ENCODE data around the gene LBR.

LBR gene

DNA sequence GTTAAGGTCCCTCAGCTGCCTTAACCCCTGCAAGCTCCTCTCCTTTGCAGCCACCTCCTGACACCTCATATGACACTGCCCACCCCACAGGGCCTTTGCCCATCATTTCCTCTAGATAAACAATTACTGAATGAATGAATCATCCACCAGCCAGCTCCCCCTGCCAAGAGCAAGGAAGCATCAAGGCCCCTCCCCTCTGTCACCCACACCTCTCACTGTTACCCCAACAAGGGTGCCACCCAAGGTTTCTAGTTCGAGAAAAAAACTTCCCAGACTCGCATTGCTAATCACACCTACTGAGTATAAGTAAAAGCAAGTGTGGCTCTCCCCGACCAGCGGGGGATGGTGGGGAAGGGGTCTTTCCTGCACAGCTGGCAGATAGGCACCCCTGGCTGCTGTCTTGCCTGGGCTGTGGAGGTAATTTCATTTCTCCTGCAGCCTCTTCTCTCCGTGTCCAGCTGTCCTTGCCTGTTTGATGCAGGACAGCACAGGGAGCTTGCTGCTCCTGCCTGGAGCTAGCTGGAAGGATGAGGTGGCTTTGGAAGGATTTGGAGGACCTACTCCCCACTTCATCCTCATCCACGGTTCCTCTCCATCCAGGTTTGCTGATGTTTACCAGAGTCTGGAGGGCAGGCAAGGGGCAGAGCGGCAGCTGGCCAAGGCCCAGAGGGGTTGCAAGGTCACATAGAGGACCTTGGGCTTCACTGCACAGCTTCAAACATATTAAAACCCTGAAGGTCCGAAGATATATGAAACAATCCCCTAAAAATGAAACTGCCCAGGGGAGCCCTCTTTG is 33.1 kb upstream of the LBR start:
- in situ Hi-C loops (cut with HindIII; ENCODE audit: low pct_ligation_motif_present, low sequenced_read_pairs): loop anchor here (25.0 kb wide), 1 partner anchor 526 kb away; the partner anchor contains the start of gene SDE2
- Histone ChIP-seq H3K27ac (no peak overlapping the region), H3K36me3 (replicated peaks) (no peaks in the 10 kb centered on the region), H3K4me3 (ENCODE audit: low read depth, low read length) (no peak overlapping the region), H3K27me3 (replicated peaks) (no peaks in the 10 kb centered on the region)
- TF ChIP-seq, protein P1, sequence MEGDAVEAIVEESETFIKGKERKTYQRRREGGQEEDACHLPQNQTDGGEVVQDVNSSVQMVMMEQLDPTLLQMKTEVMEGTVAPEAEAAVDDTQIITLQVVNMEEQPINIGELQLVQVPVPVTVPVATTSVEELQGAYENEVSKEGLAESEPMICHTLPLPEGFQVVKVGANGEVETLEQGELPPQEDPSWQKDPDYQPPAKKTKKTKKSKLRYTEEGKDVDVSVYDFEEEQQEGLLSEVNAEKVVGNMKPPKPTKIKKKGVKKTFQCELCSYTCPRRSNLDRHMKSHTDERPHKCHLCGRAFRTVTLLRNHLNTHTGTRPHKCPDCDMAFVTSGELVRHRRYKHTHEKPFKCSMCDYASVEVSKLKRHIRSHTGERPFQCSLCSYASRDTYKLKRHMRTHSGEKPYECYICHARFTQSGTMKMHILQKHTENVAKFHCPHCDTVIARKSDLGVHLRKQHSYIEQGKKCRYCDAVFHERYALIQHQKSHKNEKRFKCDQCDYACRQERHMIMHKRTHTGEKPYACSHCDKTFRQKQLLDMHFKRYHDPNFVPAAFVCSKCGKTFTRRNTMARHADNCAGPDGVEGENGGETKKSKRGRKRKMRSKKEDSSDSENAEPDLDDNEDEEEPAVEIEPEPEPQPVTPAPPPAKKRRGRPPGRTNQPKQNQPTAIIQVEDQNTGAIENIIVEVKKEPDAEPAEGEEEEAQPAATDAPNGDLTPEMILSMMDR (IDR thresholded peaks at IDR 0.05; ENCODE audit: low read depth, low read length, missing control alignments): no peak
- DNase-seq: no peak

DNA sequence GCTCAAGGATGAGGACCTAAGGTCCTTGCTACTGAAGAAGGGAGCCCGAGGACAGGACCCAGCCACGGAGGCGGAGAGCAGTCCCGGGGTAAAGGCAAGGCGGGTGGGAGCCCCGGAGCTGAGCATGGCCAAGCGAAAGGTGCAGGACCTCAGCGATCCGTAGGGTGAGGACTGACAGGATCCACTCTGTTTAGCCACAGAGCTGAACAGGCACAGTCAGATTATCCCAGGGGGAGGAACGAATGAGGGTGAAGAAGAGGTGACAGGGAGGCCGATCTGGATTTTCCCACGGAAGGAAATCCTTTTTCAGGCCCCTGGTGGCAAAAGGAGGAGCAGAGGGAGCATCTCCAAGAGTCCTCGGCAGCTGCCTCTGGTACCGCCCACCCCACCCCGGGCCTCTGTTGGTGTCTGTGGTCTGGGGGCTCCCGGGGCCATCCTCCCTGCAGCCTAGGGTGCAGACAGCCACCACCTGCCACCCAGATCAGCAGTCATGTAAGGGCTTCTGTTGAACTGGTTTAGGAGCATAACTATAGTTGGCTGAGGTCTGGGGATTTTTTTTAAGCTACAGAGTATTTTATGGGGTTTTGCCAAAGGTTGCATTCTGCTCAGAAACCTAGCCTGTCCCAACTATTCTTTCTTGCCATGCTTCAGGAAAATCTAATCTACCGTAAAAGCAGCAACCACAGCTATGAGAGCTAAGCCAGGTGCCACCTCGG is 32.3 kb upstream of the LBR start:
- in situ Hi-C loops (cut with HindIII; ENCODE audit: low pct_ligation_motif_present, low sequenced_read_pairs): loop anchor here (25.0 kb wide), 1 partner anchor 527 kb away; the partner anchor contains the start of gene SDE2
- H3K4me3 ChIP-seq (ENCODE audit: low read depth, low read length): no peak overlapping the region
- H3K36me3 ChIP-seq (replicated peaks): no peaks in the 10 kb centered on the region
- no peaks in the 10 kb centered on the region for H3K27me3 ChIP-seq (replicated peaks)
- DNase-seq: no peak
- TF ChIP-seq, protein P1 (IDR thresholded peaks at IDR 0.05; ENCODE audit: low read depth, low read length, missing control alignments): peak; percentile 34
- H3K27ac ChIP-seq: no peak overlapping the region

GRCh38 chr1:225458222-225458631 is 30.4 kb upstream of the LBR start:
- in situ Hi-C loops (cut with HindIII; ENCODE audit: low pct_ligation_motif_present, low sequenced_read_pairs): loop anchor here (25.0 kb wide), 1 partner anchor 529 kb away; the partner anchor contains the start of gene SDE2
- Histone ChIP-seq H3K36me3 (replicated peaks) (no peaks in the 10 kb centered on the region), H3K27me3 (replicated peaks) (no peaks in the 10 kb centered on the region), H3K4me3 (ENCODE audit: low read depth, low read length) (no peak overlapping the region), H3K27ac (peak overlapping the region; percentile 32)
- DNase-seq: peak; percentile 66
- TF ChIP-seq, protein P1 (IDR thresholded peaks at IDR 0.05; ENCODE audit: low read depth, low read length, missing control alignments): no peak

- DNase-seq: peak; percentile 93
Measured at GRCh38 chr1:225454733-225455132, 26.9 kb upstream of the LBR start.

DNA sequence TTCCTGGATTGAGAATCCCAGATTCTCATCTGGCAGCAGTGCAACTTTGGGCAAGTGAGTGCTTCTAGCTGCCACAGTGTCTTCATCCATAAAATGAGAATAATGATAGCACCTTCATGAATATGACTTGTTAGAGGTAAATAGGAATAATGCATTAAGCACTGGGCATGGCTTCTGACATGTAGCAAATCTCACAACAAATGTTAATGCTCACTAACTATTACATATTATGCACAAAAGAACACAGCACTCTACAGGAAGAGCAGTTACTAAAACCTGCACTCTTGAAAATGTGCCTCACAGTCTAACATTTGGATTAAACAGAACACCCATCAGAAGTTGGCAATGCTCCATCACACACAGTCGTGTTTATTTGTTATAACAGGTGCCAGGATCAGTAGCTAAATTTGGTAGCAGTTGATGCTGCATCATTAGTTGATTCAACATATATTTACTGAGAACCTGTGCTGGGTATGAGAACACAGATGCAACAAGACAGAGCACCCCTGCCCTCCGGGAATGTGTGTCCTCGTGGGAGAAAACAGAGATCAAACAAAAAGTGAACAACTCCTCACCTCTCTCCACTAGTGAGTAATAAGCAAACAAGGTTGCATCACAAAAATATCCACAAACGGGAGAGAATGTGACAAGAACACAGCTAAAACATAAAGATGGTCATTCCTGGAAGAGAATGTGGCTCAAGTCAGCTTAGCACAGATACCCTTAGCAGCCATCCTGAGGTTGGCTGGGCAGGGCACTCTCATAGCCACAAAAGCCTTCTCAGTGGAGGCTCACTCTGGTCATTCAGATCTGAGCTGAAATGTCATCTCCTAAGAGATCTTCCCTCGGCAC is 26.2 kb upstream of the LBR start:
- TF ChIP-seq, protein P1 (IDR thresholded peaks at IDR 0.05; ENCODE audit: low read depth, low read length, missing control alignments): no peak
- H3K36me3 ChIP-seq (replicated peaks): no peaks in the 10 kb centered on the region
- in situ Hi-C loops (cut with HindIII; ENCODE audit: low pct_ligation_motif_present, low sequenced_read_pairs): loop anchor here (25.0 kb wide), 1 partner anchor 533 kb away; the partner anchor contains the start of gene SDE2
- H3K4me3 ChIP-seq (ENCODE audit: low read depth, low read length): no peak overlapping the region
- peak overlapping the region; percentile 64 for H3K27ac ChIP-seq
- no peaks in the 10 kb centered on the region for H3K27me3 ChIP-seq (replicated peaks)
- no peak for DNase-seq

More at GRCh38 chr1:225454733-225455132, 26.9 kb upstream of the LBR start:
- in situ Hi-C loops (cut with HindIII; ENCODE audit: low pct_ligation_motif_present, low sequenced_read_pairs): loop anchor here (25.0 kb wide), 1 partner anchor 533 kb away; the partner anchor contains the start of gene SDE2
- Histone ChIP-seq H3K27me3 (replicated peaks) (no peaks in the 10 kb centered on the region), H3K4me3 (ENCODE audit: low read depth, low read length) (no peak overlapping the region), H3K36me3 (replicated peaks) (no peaks in the 10 kb centered on the region), H3K27ac (peak overlapping the region; percentile 64)
- TF ChIP-seq, protein P1 (IDR thresholded peaks at IDR 0.05; ENCODE audit: low read depth, low read length, missing control alignments): no peak
